GM23338 (cell line): Measurements from ENCODE around the gene TNFRSF11A. TPM values are rescaled to one million over a fixed set of nuclear protein-coding genes. Genes with fewer than 3 reads are reported as not detected.

Experiments used
- ATAC-seq: fragments of 200-7000 bp; cut with Tn5 transposase; 3 replicates; pipeline ENCODE4 v1.9.1; 2020
- DNase-seq: peaks from one replicate; pipeline ENCODE4 v3.0.0-alpha.2; 2015; ENCODE audit warnings: low spot score
- H2AFZ ChIP-seq: fragments of 200-600 bp; sonication (generic); 2 replicates; pipeline ENCODE4 v1.8.0; 2016; ENCODE audit warnings: antibody characterized with exemption, mild to moderate bottlenecking, moderate library complexity
- H3F3A ChIP-seq: fragments of 200-600 bp; sonication (generic); replicated peaks from 2 replicates; pipeline ENCODE4 v1.8.0; 2017; ENCODE audit warnings: antibody characterized with exemption, mixed run types, low read depth
- H3K27ac ChIP-seq: fragments of 200-600 bp; sonication (generic); 2 replicates; pipeline ENCODE4 v1.6.1; 2016; ENCODE audit warnings: low read depth
- H3K27me3 ChIP-seq: fragments of 200-600 bp; sonication (generic); 2 replicates; pipeline ENCODE4 v1.8.0; 2016; ENCODE audit warnings: mild to moderate bottlenecking, mixed run types, moderate library complexity; ENCODE audit not compliant: insufficient read depth
- H3K36me3 ChIP-seq: fragments of 200-600 bp; sonication (generic); 2 replicates; pipeline ENCODE4 v1.8.0; 2016; ENCODE audit warnings: mild to moderate bottlenecking; ENCODE audit not compliant: insufficient read depth
- H3K4me1 ChIP-seq: fragments of 200-600 bp; sonication (generic); 2 replicates; pipeline ENCODE4 v1.8.0; 2016; ENCODE audit warnings: mild to moderate bottlenecking, moderate library complexity; ENCODE audit not compliant: insufficient read depth
- H3K4me2 ChIP-seq: fragments of 200-600 bp; sonication (generic); 2 replicates; pipeline ENCODE4 v1.7.1; 2017; ENCODE audit warnings: mixed run types
- H3K4me3 ChIP-seq: fragments of 200-600 bp; sonication (generic); 2 replicates; pipeline ENCODE4 v1.6.1; 2016; ENCODE audit warnings: mixed run types
- H3K79me2 ChIP-seq: fragments of 200-600 bp; sonication (generic); replicated peaks from 2 replicates; pipeline ENCODE4 v1.8.0; 2017; ENCODE audit warnings: mild to moderate bottlenecking; ENCODE audit not compliant: insufficient read depth
- H3K9me2 ChIP-seq: fragments of 200-600 bp; sonication (generic); 2 replicates; pipeline ENCODE4 v1.8.0; 2017; ENCODE audit not compliant: insufficient read depth
- H4K20me1 ChIP-seq: fragments of 200-600 bp; sonication (generic); replicated peaks from 2 replicates; pipeline ENCODE4 v1.8.0; 2017; ENCODE audit warnings: mild to moderate bottlenecking; ENCODE audit not compliant: insufficient read depth
- H3K27ac Mint-ChIP-seq: 2 replicates; pipeline ENCODE4 v1.8.0; 2020; ENCODE audit warnings: inconsistent platforms, mild to moderate bottlenecking, moderate library complexity, mixed read lengths
- H3K27me3 Mint-ChIP-seq: 3 replicates; pipeline ENCODE4 v1.8.0; 2022; ENCODE audit warnings: low read depth, mild to moderate bottlenecking, moderate library complexity, mixed read lengths, inconsistent platforms; ENCODE audit not compliant: insufficient read depth, poor library complexity
- H3K36me3 Mint-ChIP-seq: 3 replicates; pipeline ENCODE4 v1.8.0; 2021; ENCODE audit warnings: low read depth, mild to moderate bottlenecking, inconsistent platforms, moderate library complexity, mixed read lengths
- H3K4me1 Mint-ChIP-seq: 3 replicates; pipeline ENCODE4 v1.8.0; 2020; ENCODE audit warnings: mild to moderate bottlenecking, inconsistent platforms, mixed read lengths
- H3K4me3 Mint-ChIP-seq: 3 replicates; pipeline ENCODE4 v1.8.0; 2021; ENCODE audit warnings: moderate library complexity, mild to moderate bottlenecking, inconsistent platforms, mixed read lengths
- H3K9me3 Mint-ChIP-seq: 3 replicates; pipeline ENCODE4 v1.8.0; 2020; ENCODE audit warnings: moderate library complexity, mild to moderate bottlenecking, inconsistent platforms, mixed read lengths
- CREB1 ChIP-seq: fragments of 250-450 bp; sonication (Bioruptor Pico); IDR thresholded peaks from 2 replicates; pipeline ENCODE4 v1.5.0; 2020; ENCODE audit warnings: low read depth, mild to moderate bottlenecking, moderate library complexity
- ETS1 ChIP-seq: IDR thresholded peaks from 2 replicates; pipeline ENCODE4 v1.6.1; 2016; ENCODE audit warnings: antibody characterized with exemption
- JUNB ChIP-seq: IDR thresholded peaks from one replicate; pipeline ENCODE4 v1.6.1; 2016; ENCODE audit warnings: antibody characterized with exemption; ENCODE audit not compliant: unreplicated experiment
- NANOG ChIP-seq: IDR thresholded peaks from 2 replicates; pipeline ENCODE4 v1.6.1; 2016; ENCODE audit warnings: antibody characterized with exemption, borderline replicate concordance
- POLR2AphosphoS5 ChIP-seq: IDR thresholded peaks from 2 replicates; pipeline ENCODE4 v1.6.1; 2016; ENCODE audit warnings: antibody characterized with exemption, low read depth
- ZNF114 ChIP-seq: fragments of 250-450 bp; sonication (Bioruptor Pico); IDR thresholded peaks from 2 replicates; pipeline ENCODE4 v1.5.0; 2020; ENCODE audit warnings: mild to moderate bottlenecking, moderate library complexity
- ZNF331 ChIP-seq: fragments of 250-450 bp; sonication (Bioruptor Pico); IDR thresholded peaks from 2 replicates; pipeline ENCODE4 v1.5.0; 2020; ENCODE audit warnings: low read depth, mild to moderate bottlenecking, moderate library complexity
- polyA plus RNA-seq: library from polyadenylated mRNA; unstranded; fragments of >200 nt; fragmentation: Nextera tagmentation; extraction: Ambion mirVana; gene quantifications from 2 replicates; pipeline ENCODE4 v1.2.1, GENCODE V29; 2016
- total RNA-seq: library from RNA; depleted of rRNA; stranded (reverse); fragments of >200 nt; shearing (Covaris generic); gene quantifications from 2 replicates; pipeline ENCODE4 v1.2.3, GENCODE V29; 2014
- TF ChIP-seq, protein P1 (sequence below): fragments of 250-450 bp; sonication (Bioruptor Pico); IDR thresholded peaks from 2 replicates; pipeline ENCODE4 v1.5.0; 2020; ENCODE audit warnings: mild to moderate bottlenecking, moderate library complexity

Gene TNFRSF11A
- total and polyA plus RNA-seq, 2 experiments from 2014 or later, result 3.8 to 7.3 TPM

DNA sequence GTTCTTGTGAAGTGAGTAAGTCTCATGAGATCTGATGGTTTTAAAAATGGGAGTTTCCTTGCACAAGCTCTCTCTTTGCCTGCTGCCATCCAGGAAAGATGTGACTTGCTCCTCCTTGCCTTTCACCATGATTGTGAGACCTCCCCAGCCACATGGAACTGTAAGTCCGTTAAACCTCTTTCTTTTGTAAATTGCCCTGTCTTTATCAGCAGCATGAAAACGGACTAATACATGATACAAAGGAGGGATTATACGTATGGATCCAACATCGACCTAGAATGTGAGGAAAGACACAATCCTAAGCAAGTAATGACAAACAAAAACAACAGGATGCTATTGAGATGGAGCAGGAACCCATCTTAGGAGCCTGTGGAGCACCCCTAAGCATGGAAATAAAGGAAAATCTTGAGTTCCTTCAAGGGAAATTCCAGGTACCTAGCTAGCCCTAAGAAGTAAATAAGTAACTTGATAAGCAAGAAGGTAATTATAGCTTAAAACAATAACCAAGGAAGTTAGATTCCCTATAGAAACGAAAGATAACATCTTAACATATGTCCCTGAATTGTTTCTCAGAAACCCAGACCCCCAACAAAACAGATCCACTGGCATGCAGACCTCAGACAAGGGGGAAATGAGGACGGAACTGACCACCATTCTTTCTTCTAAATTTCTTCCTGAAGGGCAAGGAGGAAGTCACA is 1.5 kb upstream of the TNFRSF11A start:
- peak; percentile 65 for ATAC-seq
- DNase-seq, result peak; percentile 49
- Histone ChIP-seq H3F3A (peaks cover 8% of the 10 kb centered on the region), H3K27me3 (peaks cover 34% of the 10 kb centered on the region), H3K36me3 (no peaks in the 10 kb centered on the region), H3K27ac (no peak overlapping the region), H4K20me1 (peaks cover 8% of the 10 kb centered on the region), H3K4me1 (peaks cover 29% of the 10 kb centered on the region), H3K4me2 (peak overlapping the region; percentile 85), H3K4me3 (peak overlapping the region; percentile 62; the same call in 1 of the 2 replicates), H2AFZ (no peak overlapping the region), H3K79me2 (peaks cover 17% of the 10 kb centered on the region), H3K9me2 (no peaks in the 10 kb centered on the region)
- peaks cover 30% of the 10 kb centered on the region for H3K27me3 Mint-ChIP-seq
- TF ChIP-seq, protein P1, sequence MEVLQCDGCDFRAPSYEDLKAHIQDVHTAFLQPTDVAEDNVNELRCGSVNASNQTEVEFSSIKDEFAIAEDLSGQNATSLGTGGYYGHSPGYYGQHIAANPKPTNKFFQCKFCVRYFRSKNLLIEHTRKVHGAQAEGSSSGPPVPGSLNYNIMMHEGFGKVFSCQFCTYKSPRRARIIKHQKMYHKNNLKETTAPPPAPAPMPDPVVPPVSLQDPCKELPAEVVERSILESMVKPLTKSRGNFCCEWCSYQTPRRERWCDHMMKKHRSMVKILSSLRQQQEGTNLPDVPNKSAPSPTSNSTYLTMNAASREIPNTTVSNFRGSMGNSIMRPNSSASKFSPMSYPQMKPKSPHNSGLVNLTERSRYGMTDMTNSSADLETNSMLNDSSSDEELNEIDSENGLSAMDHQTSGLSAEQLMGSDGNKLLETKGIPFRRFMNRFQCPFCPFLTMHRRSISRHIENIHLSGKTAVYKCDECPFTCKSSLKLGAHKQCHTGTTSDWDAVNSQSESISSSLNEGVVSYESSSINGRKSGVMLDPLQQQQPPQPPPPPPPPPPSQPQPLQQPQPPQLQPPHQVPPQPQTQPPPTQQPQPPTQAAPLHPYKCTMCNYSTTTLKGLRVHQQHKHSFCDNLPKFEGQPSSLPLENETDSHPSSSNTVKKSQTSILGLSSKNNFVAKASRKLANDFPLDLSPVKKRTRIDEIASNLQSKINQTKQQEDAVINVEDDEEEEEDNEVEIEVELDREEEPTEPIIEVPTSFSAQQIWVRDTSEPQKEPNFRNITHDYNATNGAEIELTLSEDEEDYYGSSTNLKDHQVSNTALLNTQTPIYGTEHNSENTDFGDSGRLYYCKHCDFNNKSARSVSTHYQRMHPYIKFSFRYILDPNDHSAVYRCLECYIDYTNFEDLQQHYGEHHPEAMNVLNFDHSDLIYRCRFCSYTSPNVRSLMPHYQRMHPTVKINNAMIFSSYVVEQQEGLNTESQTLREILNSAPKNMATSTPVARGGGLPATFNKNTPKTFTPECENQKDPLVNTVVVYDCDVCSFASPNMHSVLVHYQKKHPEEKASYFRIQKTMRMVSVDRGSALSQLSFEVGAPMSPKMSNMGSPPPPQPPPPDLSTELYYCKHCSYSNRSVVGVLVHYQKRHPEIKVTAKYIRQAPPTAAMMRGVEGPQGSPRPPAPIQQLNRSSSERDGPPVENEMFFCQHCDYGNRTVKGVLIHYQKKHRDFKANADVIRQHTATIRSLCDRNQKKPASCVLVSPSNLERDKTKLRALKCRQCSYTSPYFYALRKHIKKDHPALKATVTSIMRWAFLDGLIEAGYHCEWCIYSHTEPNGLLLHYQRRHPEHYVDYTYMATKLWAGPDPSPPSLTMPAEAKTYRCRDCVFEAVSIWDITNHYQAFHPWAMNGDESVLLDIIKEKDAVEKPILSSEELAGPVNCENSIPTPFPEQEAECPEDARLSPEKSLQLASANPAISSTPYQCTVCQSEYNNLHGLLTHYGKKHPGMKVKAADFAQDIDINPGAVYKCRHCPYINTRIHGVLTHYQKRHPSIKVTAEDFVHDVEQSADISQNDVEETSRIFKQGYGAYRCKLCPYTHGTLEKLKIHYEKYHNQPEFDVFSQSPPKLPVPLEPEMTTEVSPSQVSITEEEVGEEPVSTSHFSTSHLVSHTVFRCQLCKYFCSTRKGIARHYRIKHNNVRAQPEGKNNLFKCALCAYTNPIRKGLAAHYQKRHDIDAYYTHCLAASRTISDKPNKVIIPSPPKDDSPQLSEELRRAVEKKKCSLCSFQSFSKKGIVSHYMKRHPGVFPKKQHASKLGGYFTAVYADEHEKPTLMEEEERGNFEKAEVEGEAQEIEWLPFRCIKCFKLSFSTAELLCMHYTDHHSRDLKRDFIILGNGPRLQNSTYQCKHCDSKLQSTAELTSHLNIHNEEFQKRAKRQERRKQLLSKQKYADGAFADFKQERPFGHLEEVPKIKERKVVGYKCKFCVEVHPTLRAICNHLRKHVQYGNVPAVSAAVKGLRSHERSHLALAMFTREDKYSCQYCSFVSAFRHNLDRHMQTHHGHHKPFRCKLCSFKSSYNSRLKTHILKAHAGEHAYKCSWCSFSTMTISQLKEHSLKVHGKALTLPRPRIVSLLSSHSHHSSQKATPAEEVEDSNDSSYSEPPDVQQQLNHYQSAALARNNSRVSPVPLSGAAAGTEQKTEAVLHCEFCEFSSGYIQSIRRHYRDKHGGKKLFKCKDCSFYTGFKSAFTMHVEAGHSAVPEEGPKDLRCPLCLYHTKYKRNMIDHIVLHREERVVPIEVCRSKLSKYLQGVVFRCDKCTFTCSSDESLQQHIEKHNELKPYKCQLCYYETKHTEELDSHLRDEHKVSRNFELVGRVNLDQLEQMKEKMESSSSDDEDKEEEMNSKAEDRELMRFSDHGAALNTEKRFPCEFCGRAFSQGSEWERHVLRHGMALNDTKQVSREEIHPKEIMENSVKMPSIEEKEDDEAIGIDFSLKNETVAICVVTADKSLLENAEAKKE (CRISPR knock-in tag), result peak; percentile 96
- no peak for TF ChIP-seq JUNB
- TF ChIP-seq NANOG, result no peak
- TF ChIP-seq ETS1, result no peak
- no peak for TF ChIP-seq POLR2AphosphoS5
- no peak for TF ChIP-seq ZNF114 (CRISPR knock-in tag)
- TF ChIP-seq ZNF331 (CRISPR knock-in tag), result no peak
- peak; percentile 66 for TF ChIP-seq CREB1 (CRISPR knock-in tag)
- H3K27ac Mint-ChIP-seq, result peak overlapping the region; percentile 48; the same call in 1 of the 2 replicates
- no peaks in the 10 kb centered on the region for H3K36me3 Mint-ChIP-seq
- H3K9me3 Mint-ChIP-seq, result no peaks in the 10 kb centered on the region
- H3K4me3 Mint-ChIP-seq, result peak overlapping the region; percentile 79
- peaks cover 46% of the 10 kb centered on the region for H3K4me1 Mint-ChIP-seq
